Gastroesophageal sphincter (tissue), 3 donors: ENCODE measurements around the gene PTPN3.

Experiments used
- POLR2A ChIP-seq, 2 donors: fragments of 450-650 bp; IDR thresholded peaks; one replicate each; pipeline ENCODE4 v1.6.1; 2017; ENCODE audit warnings: antibody characterized with exemption in 2 of 2, mild to moderate bottlenecking in 2 of 2, moderate library complexity in 1 of 2
- TF ChIP-seq, protein P1 (sequence below), 4 experiments: fragments of 200-600 bp in 2 of 4; fragments of 450-650 bp in 2 of 4; sonication (generic) in 1 of 4; IDR thresholded peaks; one replicate each; pipeline ENCODE4 v1.5.1; 2017 to 2019; ENCODE audit warnings: antibody characterized with exemption in 4 of 4, mild to moderate bottlenecking in 2 of 4, moderate library complexity in 2 of 4

DNA sequence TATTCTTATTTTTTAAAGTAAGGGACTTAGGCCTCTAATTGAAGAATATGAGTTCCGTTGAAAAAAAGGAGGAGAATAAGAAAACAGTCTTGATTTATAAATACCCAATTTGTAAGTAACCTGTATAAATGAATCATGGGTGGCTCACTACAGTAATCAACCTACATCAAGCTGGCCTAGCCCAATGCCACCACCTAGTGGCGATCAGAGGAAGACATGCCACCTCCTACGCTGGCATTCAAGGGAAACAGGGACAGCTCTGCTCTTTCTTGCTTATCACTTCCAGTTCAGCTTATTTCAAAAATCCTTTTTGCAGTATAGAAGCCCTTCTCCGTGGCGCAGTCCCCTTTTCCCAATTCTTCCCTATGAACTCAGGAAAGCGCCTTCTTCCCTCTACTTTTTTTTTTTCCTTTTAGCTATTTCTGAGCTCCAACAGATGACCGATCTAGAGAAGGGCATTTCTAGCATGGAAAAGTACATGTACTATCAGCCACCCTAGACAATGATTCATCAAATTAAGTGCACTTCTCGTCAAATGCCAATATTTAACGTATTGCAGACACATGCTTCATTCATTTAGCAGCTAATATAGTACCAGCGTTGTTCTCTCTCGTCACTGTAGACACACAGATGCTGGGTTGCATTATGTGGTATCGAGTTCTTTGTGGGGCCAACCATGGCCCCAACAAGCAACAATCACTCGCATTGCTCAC is 28.3 kb downstream of the PTPN3 start:
- TF ChIP-seq POLR2A (IDR thresholded peaks at IDR 0.05) = no peak
- TF ChIP-seq, protein P1, sequence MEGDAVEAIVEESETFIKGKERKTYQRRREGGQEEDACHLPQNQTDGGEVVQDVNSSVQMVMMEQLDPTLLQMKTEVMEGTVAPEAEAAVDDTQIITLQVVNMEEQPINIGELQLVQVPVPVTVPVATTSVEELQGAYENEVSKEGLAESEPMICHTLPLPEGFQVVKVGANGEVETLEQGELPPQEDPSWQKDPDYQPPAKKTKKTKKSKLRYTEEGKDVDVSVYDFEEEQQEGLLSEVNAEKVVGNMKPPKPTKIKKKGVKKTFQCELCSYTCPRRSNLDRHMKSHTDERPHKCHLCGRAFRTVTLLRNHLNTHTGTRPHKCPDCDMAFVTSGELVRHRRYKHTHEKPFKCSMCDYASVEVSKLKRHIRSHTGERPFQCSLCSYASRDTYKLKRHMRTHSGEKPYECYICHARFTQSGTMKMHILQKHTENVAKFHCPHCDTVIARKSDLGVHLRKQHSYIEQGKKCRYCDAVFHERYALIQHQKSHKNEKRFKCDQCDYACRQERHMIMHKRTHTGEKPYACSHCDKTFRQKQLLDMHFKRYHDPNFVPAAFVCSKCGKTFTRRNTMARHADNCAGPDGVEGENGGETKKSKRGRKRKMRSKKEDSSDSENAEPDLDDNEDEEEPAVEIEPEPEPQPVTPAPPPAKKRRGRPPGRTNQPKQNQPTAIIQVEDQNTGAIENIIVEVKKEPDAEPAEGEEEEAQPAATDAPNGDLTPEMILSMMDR (IDR thresholded peaks at IDR 0.05) = peak; percentile 69 to 85 (median 75)
